Fibroblast of villous mesenchyme (primary cell): ENCODE results near the gene FAM163B. TPM values are rescaled to one million over a fixed set of nuclear protein-coding genes. Genes with fewer than 3 reads are reported as not detected.
"Not testable (repeated sequence)": the region's sequence is repeated elsewhere in the genome, so short reads cannot be mapped to it uniquely, and the experiment has no call there.

Source experiments
- DNase-seq: peaks from one replicate; pipeline ENCODE4 v3.0.0-alpha.2; 2010; ENCODE audit warnings: low read depth
- H3K4me3 ChIP-seq: 2 replicates; pipeline ENCODE4 v1.5.1; 2011; ENCODE audit warnings: low read depth, mild to moderate bottlenecking, low read length
- CTCF ChIP-seq: IDR thresholded peaks from 2 replicates; pipeline ENCODE4 v1.5.1; 2012; ENCODE audit warnings: low read depth, mild to moderate bottlenecking, low read length; ENCODE audit not compliant: insufficient read depth
- total RNA-seq: library from RNA; depleted of rRNA; stranded (reverse); fragments of >200 nt; gene quantifications from 2 replicates; pipeline ENCODE4 v1.2.3, GENCODE V29; 2012

FAM163B gene
- total RNA-seq, 1 donor = not detected

DNA sequence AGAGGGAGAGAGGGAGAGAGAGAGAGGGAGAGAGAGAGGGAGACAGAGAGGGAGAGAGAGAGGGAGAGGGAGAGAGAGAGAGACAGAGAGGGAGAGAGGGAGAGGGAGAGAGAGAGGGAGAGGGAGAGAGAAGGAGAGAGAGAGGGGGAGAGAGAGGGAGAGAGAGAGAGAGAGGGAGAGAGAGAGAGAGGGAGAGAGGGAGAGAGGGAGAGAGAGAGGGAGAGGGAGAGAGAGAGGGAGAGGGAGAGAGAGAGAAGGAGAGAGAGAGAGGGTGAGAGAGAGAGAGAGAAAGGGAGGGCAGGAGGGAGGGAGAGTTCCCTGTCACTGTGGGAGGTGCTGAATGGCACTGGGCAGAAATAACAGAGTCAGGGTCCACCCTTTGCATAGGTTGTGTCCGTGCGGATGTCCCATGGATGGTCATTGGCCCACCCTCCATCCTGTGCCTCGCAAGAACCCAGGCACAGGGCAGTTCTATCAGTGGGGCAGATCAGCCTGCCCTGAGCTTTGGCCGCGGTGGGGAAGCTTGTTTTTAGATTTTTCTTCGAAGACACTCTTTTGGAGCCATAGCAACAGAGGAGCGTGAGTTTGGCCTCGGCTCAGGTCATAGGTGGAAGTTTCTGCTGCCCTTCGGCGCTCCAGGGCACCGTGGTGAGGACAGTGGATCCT is 44.6 kb downstream of the FAM163B start:
- no peak for DNase-seq
- TF ChIP-seq CTCF = no peak
- H3K4me3 ChIP-seq = no peak overlapping the region

GRCh38 chr9:133563814-133564213 is 45.4 kb downstream of the FAM163B start:
- not testable (repeated sequence) for DNase-seq, H3K4me3 ChIP-seq

GRCh38 chr9:133563291-133563796 is 45.8 kb downstream of the FAM163B start:
- H3K4me3 ChIP-seq = no peak overlapping the region
- DNase-seq = peak; percentile 61
- no peak for TF ChIP-seq CTCF

DNA sequence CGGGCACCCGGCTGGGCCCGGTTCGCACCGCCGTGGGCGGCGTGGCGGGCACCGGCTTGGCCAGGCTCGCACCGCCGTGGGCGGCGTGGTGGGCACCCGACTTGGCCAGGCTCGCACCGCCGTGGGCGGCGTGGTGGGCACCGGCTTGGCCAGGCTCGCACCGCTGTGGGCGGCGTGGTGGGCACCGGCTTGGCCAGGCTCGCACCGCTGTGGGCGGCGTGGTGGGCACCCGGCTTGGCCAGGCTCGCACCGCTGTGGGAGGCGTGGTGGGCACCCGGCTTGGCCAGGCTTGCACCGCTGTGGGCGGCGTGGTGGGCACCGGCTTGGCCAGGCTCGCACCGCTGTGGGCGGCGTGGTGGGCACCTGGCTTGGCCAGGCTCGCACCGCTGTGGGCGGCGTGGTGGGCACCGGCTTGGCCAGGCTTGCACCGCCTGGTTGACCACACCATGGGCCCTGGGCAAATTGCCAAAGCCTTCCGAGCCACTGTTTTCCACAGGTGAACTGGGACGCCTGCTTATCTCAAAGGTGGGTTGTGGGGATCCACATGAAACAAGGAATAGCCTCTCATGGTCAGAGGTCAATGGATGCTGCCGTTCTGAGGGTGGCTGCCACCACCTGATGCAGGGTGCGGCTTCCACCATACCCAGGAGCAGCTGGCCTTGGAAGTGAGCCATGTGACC is 46.4 kb downstream of the FAM163B start:
- TF ChIP-seq CTCF = no peak
- no peak for DNase-seq
- H3K4me3 ChIP-seq = no peak overlapping the region

GRCh38 chr9:133561976-133562554 is 47.1 kb downstream of the FAM163B start:
- TF ChIP-seq CTCF = no peak
- H3K4me3 ChIP-seq = no peak overlapping the region
- DNase-seq = no peak

DNA sequence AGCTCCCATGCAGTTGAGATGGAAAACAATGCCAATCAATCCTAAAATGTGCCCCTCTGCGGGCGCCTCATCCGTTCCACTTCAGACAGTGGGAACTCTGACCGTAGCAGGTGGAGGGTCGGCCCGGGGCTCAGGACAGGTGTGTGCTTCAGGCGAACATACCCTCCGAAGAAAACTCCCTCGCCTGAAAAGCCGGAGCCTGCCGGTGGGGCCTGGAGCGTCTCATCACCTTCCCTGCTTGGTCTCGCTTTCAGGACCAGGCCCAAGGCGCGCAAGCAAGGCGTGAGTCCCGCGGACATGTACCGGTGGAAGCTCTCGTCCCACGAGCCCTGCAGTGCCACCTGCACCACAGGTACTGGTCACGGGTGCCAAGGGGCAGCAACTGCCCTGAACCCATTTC is 48.2 kb downstream of the FAM163B start:
- TF ChIP-seq CTCF = no peak
- no peak overlapping the region for H3K4me3 ChIP-seq
- DNase-seq = no peak

GRCh38 chr9:133560311-133560710 is 48.9 kb downstream of the FAM163B start:
- no peak for DNase-seq
- H3K4me3 ChIP-seq = no peak overlapping the region
- no peak for TF ChIP-seq CTCF
